Measurements from ENCODE around the gene CELSR3. TPM values are rescaled to one million over a fixed set of nuclear protein-coding genes. Genes with fewer than 3 reads are reported as not detected.
A peak's percentile ranks its signal among the peaks of the same experiment; 100 is the strongest.

CELSR3 gene
- total RNA-seq, 1 experiment from 2014 or later, result 7.7 TPM

DNA sequence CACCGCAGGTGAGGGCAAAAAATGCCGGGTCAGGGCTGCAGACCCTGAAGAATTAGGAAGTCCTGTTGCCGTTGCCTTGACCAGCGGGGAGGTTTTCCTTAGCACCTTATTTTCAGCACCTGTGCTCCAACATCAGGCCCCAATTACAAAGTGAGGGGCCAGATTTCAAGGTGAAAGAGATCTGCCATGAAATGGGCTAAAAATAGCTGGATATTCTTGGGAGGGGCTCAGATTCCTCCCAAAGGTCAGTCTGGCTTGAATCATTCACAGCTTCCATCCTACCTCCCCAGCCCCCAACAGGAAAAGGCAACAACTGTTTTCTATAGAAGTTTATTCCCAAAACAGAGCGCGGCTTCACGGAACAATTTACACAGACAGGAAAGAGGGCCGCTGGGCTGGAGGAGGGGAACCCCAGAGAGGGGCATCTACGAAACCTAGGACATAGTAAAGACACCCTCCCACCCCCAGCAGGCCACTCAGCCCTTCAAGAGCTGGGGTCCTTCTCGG, 26.5 kb downstream of the CELSR3 start:
- peaks cover 2% of the 10 kb centered on the region for H3K36me3 ChIP-seq (ENCODE audit: control insufficient read depth, insufficient read depth, low read length)
- peaks cover 18% of the 10 kb centered on the region for H3K4me1 ChIP-seq (ENCODE audit: control insufficient read depth, insufficient read depth, low read length)
- BruUV-seq (replicated peaks), result no TSS peak
- CTCF ChIA-PET, result interaction anchor here (0.9 kb wide), 1 partner anchor 8 kb away, joined by 3 read pairs; no protein-coding TSS in a partner anchor
- H3K27me3 ChIP-seq (ENCODE audit: control insufficient read depth, insufficient read depth, low read length), result no peaks in the 10 kb centered on the region
- H3K9me3 ChIP-seq (ENCODE audit: control insufficient read depth, insufficient read depth, low read depth, low read length), result no peaks in the 10 kb centered on the region
- DNase-seq (ENCODE audit: low read depth, low spot score), result no peak
- H3K4me3 ChIP-seq (ENCODE audit: low read depth in 2 of 2, low read length in 2 of 2), result peak overlapping the region; percentile 74 to 85
- TF ChIP-seq SIN3A (IDR thresholded peaks at IDR 0.05; ENCODE audit: borderline replicate concordance, insufficient read depth, low read depth, low read length) (no peak), POLR2AphosphoS5 (IDR thresholded peaks at IDR 0.05; ENCODE audit: low read depth, low read length) (no peak), TCF7L2 (IDR thresholded peaks at IDR 0.05; ENCODE audit: low read depth, low read length) (no peak)
- TF ChIP-seq, protein P1, sequence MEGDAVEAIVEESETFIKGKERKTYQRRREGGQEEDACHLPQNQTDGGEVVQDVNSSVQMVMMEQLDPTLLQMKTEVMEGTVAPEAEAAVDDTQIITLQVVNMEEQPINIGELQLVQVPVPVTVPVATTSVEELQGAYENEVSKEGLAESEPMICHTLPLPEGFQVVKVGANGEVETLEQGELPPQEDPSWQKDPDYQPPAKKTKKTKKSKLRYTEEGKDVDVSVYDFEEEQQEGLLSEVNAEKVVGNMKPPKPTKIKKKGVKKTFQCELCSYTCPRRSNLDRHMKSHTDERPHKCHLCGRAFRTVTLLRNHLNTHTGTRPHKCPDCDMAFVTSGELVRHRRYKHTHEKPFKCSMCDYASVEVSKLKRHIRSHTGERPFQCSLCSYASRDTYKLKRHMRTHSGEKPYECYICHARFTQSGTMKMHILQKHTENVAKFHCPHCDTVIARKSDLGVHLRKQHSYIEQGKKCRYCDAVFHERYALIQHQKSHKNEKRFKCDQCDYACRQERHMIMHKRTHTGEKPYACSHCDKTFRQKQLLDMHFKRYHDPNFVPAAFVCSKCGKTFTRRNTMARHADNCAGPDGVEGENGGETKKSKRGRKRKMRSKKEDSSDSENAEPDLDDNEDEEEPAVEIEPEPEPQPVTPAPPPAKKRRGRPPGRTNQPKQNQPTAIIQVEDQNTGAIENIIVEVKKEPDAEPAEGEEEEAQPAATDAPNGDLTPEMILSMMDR (IDR thresholded peaks at IDR 0.05), result no peak
- TF ChIP-seq, protein P2, sequence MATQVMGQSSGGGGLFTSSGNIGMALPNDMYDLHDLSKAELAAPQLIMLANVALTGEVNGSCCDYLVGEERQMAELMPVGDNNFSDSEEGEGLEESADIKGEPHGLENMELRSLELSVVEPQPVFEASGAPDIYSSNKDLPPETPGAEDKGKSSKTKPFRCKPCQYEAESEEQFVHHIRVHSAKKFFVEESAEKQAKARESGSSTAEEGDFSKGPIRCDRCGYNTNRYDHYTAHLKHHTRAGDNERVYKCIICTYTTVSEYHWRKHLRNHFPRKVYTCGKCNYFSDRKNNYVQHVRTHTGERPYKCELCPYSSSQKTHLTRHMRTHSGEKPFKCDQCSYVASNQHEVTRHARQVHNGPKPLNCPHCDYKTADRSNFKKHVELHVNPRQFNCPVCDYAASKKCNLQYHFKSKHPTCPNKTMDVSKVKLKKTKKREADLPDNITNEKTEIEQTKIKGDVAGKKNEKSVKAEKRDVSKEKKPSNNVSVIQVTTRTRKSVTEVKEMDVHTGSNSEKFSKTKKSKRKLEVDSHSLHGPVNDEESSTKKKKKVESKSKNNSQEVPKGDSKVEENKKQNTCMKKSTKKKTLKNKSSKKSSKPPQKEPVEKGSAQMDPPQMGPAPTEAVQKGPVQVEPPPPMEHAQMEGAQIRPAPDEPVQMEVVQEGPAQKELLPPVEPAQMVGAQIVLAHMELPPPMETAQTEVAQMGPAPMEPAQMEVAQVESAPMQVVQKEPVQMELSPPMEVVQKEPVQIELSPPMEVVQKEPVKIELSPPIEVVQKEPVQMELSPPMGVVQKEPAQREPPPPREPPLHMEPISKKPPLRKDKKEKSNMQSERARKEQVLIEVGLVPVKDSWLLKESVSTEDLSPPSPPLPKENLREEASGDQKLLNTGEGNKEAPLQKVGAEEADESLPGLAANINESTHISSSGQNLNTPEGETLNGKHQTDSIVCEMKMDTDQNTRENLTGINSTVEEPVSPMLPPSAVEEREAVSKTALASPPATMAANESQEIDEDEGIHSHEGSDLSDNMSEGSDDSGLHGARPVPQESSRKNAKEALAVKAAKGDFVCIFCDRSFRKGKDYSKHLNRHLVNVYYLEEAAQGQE (IDR thresholded peaks at IDR 0.05; ENCODE audit: insufficient read depth in 1 of 2, low read depth in 2 of 2, low read length in 1 of 2), result no peak
- intact Hi-C loops (cut with micrococcal nuclease; ENCODE audit: unreplicated experiment), result no loop called here
- peak overlapping the region; percentile 87 for H3K27ac ChIP-seq (ENCODE audit: low read length)
- in situ Hi-C loops (cut with HindIII; ENCODE audit: low pct_unique_long_range_greater_than_20kb, low sequenced_read_pairs), result no loop called here
- no peak for ATAC-seq
- POLR2A ChIA-PET, result no interaction called here

DNA sequence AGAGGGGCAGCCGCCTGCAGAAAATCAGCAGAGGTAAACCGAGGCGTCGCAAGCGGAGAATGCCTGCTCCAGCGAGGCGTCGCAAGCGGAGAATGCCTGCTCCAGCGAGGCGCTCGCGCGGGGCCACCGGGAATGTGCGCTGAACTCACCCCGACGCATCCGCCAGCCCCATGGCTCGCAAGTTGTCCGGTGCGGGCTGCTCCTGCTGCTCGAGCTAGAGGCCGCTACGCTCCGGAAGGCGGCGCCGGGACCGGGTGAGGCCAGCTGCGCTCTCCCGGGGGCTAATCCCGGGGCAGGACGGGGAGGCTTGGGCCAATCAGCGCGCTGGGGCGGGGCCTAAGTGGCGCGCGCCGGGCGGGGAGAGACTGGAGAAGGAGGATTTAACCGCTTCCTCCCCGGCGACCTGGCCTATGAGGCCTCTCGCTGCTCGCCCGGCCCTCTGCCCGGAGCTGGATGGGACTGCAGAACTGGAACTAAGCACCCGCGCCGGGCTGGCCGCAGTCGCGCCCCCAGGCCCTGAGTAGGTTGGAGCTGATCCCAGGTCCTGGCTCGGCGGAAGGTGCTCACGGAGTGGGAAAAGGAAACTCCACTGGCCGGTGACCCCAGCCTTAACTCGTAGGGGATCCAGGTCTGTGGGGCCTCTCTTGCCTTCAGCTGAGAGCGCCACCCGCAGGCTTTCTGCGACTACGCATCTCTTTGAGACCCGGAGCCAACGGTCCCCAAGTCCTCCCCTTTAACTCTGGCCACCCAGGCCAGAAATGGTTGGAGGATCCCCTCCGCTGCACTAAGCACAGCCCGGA, 27.3 kb downstream of the CELSR3 start, which contains the start of gene SLC26A6:
TSS of gene SLC26A6 (minus strand) at position 240 of the 800 bp plus-strand sequence. CDS start at position 172, 68 bp downstream.
- ChIA-PET POLR2A (no interaction called here), CTCF (interaction anchor here (0.6 to 0.9 kb wide), 3 partner anchors 9 to 76 kb away, joined by 3 read pairs; no protein-coding TSS in a partner anchor)
- peak; percentile 56 for DNase-seq (ENCODE audit: low read depth, low spot score)
- Histone ChIP-seq H3K27me3 (ENCODE audit: control insufficient read depth, insufficient read depth, low read length) (no peaks in the 10 kb centered on the region), H3K36me3 (ENCODE audit: control insufficient read depth, insufficient read depth, low read length) (peaks cover 2% of the 10 kb centered on the region), H3K4me3 (ENCODE audit: low read depth in 2 of 2, low read length in 2 of 2) (peak within 1 kb of the TSS; percentile 74 to 85), H3K27ac (ENCODE audit: low read length) (peak within 1 kb of the TSS; percentile 87), H3K9me3 (ENCODE audit: control insufficient read depth, insufficient read depth, low read depth, low read length) (no peaks in the 10 kb centered on the region), H3K4me1 (ENCODE audit: control insufficient read depth, insufficient read depth, low read length) (peaks cover 18% of the 10 kb centered on the region)
- ATAC-seq, result peak; percentile 97
- TF ChIP-seq, protein P2 (IDR thresholded peaks at IDR 0.05; ENCODE audit: insufficient read depth in 1 of 2, low read depth in 2 of 2, low read length in 1 of 2), result no peak
- TF ChIP-seq SIN3A (IDR thresholded peaks at IDR 0.05; ENCODE audit: borderline replicate concordance, insufficient read depth, low read depth, low read length), result peak; percentile 54; the same call in 1 of the 2 replicates
- peak; percentile 44 for TF ChIP-seq POLR2AphosphoS5 (IDR thresholded peaks at IDR 0.05; ENCODE audit: low read depth, low read length)
- TF ChIP-seq, protein P1 (IDR thresholded peaks at IDR 0.05), result peak; percentile 78
- BruUV-seq (replicated peaks), result no TSS peak
- intact Hi-C loops (cut with micrococcal nuclease; ENCODE audit: unreplicated experiment) (no loop called here), in situ Hi-C loops (cut with HindIII; ENCODE audit: low pct_unique_long_range_greater_than_20kb, low sequenced_read_pairs) (no loop called here)
